IPS-NIHi7 (cell line): ENCODE results near the gene OARD1.
A peak's percentile ranks its signal among the peaks of the same experiment; 100 is the strongest.
"Not testable (repeated sequence)": the region's sequence is repeated elsewhere in the genome, so short reads cannot be mapped to it uniquely, and the experiment has no call there.

ENCODE experiments used
- DNase-seq: peaks from one replicate; pipeline ENCODE4 v3.0.0; 2012; ENCODE audit warnings: mixed read lengths; ENCODE audit errors: extremely low spot score

OARD1 gene, protein sequence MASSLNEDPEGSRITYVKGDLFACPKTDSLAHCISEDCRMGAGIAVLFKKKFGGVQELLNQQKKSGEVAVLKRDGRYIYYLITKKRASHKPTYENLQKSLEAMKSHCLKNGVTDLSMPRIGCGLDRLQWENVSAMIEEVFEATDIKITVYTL

GRCh38 chr6:41071923-41072835 is at the start of gene OARD1:
Gene OARD1, minus strand, starts transcription at chr6:41072356. Its CDS starts 722 bp downstream, at chr6:41071634.
- DNase-seq: peak; percentile 88

GRCh38 chr6:41120058-41120457 is 47.9 kb upstream of the OARD1 start:
- DNase-seq: no peak

- DNase-seq: no peak
These were observed 47.4 kb upstream of the OARD1 start for GRCh38 chr6:41119508-41119907.

DNA sequence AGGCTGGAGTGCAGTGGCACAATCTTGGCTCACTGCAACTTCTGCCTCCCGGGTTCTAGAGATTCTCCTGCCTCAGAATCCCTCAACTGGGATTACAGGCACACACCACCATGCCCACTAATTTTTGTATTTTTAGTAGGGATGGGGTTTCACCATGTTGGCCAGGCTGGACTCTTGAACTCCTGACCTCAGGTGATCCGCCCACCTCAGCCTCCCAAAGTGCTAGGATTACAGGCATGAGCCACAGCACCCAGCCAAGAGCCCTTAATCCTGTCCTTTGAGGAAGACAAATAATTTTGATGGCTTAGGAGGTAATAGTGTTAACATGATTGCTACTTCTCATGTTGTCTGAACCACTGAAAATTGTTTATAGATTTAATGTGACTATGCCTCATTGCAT is 42.9 kb upstream of the OARD1 start:
- DNase-seq: not testable (repeated sequence)

DNA sequence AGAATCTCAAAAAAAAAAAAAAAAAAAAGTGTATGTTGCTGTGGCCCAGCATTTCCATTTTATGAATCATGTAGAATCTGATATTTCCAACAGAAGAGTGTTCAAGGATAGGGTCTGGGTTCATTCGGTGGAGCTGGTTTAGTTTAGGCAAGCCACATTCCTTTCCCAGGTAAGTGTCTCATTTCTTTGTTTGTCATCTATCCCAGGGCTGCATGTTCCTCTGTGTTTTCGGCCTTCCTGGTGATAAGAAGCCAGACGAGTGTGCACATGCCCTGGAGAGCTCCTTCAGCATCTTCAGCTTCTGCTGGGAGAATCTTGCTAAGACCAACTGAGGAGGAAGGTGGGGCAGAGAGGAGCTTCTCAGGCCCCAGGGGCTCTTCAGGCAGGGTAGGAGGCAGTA is 38.9 kb upstream of the OARD1 start:
- DNase-seq: no peak

GRCh38 chr6:41103847-41104246 is 31.7 kb upstream of the OARD1 start:
- DNase-seq: no peak

- peak; percentile 79 for DNase-seq
These were observed 28.7 kb upstream of the OARD1 start for GRCh38 chr6:41100871-41101287.

GRCh38 chr6:41098366-41098765 is 26.2 kb upstream of the OARD1 start:
- no peak for DNase-seq

GRCh38 chr6:41097467-41098090 is 25.4 kb upstream of the OARD1 start:
- DNase-seq: no peak

GRCh38 chr6:41093729-41094128 is 21.6 kb upstream of the OARD1 start:
- no peak for DNase-seq

DNA sequence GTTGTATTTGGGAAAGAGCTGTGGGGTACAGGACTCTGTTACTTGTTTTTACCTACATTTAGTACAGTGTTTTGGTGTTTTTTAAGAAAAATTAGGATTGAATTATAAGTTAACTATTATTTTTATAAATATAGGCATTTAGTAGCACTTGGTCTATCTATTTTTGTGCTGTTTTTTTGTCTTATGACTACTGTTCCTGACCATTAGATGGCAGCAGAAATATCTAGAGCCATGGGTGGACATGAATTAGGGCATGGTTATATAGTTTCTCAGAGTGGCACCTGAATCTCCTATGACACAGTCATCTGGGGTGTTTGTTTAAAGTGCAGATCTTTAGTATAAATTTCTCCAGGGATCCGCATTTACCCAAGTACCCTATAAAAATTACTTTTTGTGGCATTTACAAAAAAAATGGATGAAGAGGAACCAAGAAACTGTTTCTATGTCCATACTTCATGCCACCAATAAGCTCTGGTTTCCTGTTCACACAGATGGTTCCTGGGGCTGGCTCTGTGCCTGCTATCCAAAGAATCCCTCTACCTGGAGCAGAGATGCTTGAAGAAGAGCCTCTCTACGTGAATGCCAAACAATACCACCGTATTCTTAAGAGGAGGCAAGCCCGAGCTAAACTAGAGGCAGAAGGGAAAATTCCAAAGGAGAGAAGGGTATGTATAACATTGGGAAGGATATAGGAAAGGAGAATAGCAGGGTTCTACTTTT is 20.4 kb upstream of the OARD1 start:
- no peak for DNase-seq

GRCh38 chr6:41090841-41091761 is 18.9 kb upstream of the OARD1 start:
- no peak for DNase-seq

GRCh38 chr6:41088451-41088850 is 16.3 kb upstream of the OARD1 start:
- no peak for DNase-seq

- no peak for DNase-seq
These were observed 13.0 kb upstream of the OARD1 start for GRCh38 chr6:41085182-41085581.

DNA sequence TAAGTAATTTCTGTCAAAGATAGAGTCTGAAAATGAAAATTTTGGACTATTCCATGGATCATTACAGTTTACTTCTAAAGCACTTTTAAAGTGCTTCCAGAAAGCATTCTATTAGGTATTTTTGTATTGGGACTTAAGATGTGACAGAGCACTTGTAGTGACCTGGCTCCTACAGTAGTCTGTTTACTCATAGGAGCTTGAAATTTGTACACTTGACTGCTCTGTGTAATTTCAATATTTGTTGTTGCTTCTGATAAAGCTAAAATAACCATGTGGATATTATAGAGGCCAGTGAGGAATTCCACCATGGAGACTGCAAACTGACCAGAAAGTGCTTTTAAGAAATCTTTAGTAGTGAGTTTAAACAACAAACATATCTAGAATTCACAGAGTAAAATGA is 10.9 kb upstream of the OARD1 start:
- no peak for DNase-seq

GRCh38 chr6:41080621-41081020 is 8.5 kb upstream of the OARD1 start:
- DNase-seq: no peak

DNA sequence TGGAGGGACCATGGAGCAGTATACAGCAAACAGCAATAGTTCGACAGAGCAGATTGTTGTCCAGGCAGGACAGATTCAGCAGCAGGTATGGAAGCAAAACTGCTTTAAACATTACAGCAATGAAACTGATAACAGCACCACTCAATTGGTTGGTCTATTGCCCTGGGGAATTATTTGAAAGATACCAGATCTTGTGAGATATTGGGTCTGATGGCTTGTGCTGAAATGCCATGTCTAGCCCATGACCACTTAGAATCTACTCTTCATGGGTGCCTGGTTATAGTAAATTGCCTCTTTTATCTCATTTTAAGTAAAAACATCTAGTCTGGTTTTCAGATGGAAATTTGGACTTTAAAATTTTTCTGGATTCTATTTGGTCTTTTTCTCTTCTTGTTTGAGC is 6.9 kb upstream of the OARD1 start:
- DNase-seq: no peak

- no peak for DNase-seq
These were observed 5.9 kb upstream of the OARD1 start for GRCh38 chr6:41078101-41078500.

DNA sequence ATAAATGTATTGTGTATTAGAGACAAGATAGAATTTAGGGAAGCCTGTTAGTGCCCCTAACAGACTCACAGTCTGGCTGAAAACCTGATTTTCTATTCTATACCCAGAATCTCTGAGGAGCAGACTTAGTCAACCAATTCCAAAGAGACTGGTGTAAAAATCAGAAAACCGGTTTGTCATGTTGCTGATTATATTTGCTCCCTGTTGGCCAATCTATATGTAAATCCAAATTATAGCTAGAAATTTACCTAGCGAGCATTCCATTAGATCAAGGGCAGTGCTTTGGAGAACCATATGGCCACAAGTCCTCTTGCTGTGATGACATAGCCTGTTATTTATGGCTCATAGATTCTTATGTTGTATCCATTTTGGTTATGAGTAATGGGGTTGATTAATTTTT is 5.4 kb upstream of the OARD1 start:
- no peak for DNase-seq

DNA sequence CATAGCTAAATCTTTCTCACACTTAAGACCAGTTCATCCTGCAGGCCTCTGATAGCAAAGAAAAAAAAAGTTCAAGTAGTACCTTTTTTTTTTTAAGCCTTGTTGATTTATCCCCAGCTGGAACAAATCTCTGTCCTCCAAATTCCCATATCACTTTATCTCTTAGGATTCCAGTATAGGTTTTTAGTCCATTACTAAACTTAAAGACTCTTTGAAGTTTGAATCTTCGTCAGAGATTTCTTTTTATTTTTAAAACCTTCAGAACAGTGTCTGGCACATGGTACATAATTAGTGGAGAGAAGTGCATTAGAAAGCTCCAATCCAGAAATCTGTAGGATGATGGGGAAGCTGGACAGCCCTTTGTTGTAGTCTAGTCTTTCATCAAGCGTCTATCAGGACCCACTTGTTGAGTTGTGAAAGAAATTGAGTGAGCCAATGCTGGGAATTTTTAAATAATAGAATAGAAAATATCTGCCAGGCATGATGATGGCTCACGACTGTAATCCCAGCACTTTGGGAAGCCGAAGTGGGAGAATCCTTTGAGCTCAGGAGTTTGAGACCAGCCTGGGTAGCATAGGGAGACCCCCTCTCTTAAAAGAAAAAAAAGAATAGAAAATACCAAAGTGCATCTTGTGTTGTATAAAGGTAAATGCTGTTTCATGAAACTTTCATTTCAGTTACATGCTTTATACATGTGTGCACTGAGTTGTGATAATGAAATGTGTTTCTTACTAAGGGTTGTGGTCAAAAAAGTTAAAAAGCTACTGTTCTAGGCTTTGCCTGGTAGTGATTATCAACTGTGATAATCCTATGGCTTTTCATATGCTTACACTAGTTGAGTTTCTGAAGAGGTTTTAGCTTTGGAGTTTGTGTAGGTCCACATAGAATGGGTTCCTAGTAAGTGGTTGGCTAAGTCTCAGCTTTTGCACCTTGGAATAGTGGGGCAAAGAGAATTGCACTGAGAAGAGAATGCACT is 3.8 kb upstream of the OARD1 start:
- no peak for DNase-seq
